Activated CD4-positive, CD25-positive, alpha-beta regulatory T cell treated with anti-CD3 and anti-CD28 coated beads, Interleukin-2, amount 50 U/mL, for 72 hours (primary cell): ENCODE results near the gene RGS19.
"Not testable (repeated sequence)": the region's sequence is repeated elsewhere in the genome, so short reads cannot be mapped to it uniquely, and the experiment has no call there.

Experiments
- DNase-seq: peaks from one replicate; pipeline ENCODE4 v3.0.0; 2021

The RGS19 gene

DNA sequence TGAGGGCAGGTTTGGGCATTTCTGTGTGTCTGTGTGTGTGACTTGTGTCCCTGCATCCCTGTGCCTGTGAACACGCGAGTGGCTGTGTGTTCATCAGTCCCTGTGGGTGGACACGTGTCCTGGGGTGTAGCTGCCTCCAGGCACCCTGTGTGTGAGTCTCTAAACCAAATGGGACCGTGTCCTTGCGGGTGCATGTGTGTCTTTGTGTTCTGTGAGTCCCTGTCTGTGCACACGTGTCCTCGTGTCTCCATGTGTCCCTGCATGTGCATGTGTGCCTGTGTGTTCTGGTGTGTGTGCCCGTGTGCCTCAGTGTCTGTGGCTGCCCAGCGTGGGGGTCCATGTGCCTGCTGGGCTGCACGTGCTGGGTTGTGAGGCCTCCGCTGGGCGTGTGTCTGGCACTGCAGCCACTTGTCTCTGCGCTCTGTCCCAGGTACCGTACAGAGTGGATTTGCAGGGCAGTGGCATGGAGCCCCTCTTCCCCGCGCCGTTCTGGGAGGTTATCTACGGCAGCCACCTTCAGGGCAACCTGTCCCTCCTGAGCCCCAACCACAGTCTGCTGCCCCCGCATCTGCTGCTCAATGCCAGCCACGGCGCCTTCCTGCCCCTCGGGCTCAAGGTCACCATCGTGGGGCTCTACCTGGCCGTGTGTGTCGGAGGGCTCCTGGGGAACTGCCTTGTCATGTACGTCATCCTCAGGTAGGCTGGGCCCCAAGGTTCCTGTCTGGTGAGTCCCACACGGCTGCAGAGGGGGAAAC, 13.1 kb upstream of the RGS19 start:
- DNase-seq, result no peak

DNA sequence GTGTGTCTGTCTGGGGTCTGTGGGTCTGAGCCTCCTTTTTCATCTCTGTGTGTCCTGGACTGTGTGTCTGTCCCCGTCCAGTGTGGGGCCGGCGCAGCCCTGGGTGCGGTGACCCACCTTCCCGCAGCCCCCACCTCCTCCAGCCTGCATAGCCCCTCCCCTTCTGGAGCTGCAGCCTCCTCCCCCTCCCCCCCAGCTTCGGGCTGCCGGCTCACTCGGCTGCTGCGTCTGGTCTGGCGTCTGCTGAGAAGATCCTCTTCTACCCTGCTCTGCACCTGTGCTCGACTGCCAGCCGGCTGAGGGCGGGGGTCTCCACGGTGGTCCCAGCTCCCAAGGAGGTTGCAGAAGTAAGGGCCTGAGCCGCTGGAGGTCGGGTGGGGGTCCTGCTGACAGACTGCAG, 12.5 kb upstream of the RGS19 start:
- DNase-seq, result no peak

DNA sequence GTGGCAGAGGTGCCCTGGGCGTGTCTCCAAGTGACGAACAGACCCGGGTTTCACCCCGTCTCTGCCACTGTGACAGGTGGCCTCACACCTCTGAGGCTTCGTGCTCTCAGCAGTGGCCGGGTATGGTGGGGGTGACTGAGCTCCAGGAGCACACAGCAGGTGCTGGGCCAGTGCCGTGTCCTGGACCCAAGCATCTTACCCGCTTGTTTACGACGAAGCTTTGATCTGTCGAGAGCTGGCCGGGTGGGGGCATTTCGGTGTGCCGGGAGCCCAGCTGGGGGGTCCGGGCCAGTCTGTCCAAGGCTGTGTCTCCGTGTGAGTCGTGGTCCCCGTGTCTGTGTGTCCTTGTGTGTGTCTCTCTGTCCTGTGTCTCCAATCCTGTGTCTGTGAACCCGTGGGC, 12.0 kb upstream of the RGS19 start:
- DNase-seq, result no peak

DNA sequence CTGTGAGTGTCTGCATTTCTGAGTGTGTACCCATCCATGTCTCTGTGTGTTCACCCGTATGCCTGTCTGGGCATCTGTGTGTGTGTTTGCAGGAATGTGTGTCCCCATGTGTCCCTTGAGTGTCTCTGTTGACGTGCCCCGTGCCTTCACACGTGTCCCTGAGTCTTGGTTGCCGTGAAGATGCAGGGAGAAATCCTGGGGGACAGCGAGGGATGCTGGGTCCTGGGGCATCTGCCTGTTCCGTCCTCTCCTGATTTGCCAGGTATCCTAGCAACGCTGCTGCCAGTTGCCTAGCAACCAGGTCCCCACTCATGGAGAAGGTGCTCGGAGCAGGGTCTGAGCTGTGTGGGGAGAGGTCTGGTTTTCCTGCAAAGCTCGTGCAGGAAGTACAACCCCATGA, 10.8 kb upstream of the RGS19 start:
- no peak for DNase-seq

DNA sequence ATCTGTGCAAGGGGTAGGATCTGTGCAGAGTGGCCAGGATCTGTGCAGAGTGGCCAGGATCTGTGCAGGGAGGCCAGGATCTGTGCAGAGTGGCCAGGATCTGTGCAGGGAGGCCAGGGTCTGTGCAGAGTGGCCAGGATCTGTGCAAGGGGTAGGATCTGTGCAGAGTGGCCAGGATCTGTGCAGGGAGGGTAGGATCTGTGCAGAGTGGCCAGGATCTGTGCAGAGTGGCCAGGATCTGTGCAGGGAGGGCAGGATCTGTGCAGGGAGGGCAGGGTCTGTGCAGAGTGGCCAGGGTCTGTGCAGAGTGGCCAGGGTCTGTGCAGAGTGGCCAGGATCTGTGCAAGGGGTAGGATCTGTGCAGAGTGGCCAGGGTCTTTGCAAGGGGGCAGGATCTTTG, 9.3 kb upstream of the RGS19 start:
- not testable (repeated sequence) for DNase-seq

DNA sequence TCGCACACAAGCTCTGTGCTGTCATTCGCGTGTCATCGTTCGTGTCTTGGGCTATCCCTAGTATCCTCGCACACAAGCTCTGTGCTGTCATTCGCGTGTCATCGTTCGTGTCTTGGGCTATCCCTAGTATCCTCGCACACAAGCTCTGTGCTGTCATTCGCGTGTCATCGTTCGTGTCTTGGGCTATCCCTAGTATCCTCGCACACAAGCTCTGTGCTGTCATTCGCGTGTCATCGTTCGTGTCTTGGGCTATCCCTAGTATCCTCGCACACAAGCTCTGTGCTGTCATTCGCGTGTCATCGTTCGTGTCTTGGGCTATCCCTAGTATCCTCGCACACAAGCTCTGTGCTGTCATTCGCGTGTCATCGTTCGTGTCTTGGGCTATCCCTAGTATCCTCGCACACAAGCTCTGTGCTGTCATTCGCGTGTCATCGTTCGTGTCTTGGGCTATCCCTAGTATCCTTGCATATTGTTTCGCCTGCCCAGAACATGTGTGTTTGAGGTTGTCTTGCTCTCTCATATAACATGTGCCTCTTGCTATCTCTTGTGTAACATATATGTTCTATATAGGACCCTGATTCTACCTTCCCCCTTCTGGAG, 8.0 kb upstream of the RGS19 start:
- not testable (repeated sequence) for DNase-seq

DNA sequence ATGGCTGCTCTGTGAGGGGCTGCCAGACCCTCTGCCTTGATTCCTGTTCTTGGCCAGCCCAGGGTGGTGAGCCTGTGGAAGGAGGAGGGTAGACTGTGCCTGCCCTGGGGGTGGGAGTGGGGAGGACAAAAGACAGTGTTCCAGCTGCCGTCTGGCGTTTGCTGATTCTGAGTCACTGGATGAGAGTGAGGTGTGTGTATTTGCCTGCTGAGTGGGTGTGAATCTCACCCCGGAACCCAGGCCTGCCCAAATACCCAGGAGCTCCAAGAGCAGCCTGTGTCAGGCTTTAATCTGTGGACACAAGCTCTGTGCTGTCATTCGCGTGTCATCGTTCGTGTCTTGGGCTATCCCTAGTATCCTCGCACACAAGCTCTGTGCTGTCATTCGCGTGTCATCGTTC, 7.5 kb upstream of the RGS19 start:
- no peak for DNase-seq

DNA sequence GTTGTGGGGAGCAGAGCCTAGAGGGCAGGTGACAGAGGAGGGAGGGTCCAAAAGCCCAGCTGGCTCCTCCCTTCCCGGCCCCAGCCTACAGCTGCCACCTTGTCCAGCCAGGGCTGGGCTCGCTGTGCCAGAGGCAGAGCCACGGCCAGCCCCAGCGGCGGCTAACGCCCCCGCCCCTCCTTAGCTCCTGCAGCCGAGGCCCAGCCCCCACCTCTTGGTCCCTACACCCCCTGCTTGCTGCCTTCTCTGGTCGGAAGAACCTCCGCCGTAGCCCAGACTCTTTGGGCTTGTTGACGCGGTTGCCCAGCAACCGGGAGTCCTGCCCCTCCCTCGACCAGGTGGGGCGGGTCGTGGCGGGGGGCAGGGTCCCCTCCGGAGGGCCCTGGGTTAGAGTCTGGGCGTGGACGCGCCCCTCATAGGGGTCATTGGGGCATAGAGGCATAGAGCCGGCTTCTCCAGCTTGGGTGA, 5.4 kb upstream of the RGS19 start:
- no peak for DNase-seq

DNA sequence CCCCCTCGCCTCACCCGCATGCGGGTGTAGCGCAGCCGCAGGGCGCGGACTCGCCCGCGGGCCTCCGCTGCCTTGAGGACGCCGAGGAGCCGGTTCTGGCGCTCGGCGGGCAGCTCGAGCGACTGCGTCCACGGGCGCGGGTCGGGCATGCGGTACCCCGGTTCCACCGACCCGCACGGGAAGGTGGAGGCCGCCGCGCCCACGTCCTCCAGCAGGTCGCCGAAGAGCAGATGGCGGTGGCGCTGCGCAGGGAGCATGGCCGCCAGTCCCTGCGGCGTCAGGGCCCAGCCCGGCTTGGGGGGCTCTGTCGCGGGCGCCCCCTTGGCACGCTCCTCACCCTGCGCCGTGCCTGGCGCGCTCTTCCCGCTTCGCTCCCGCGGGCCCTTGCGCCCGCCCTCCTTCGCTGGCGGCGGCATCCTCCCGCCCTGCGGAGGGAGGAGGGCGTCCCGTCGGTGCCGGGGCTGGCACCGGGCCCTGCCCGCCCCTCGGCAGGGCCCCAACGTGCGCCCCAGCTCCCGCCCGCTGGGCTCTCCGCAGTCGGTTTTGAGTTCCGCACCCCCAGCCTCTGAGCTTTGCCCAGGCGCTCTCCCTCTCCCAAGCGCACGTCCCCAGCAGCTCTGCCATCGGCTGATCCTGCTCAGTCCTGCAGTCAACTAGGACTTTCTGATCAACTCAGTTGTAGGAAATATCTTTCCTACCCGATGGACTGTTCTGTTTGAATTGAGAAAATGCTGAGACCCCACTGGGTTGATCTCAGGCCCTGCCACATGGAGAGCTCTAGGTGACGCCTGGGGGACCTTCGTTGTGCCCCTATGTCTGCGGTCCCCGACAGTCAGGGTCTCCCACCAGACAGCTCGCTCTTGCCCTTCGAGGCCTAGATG, 4.7 kb upstream of the RGS19 start, which contains the start of gene LKAAEAR1:
TSS of gene LKAAEAR1 (minus strand) at position 595 of the 881 bp plus-strand sequence. CDS start at position 416, 179 bp downstream.
- no peak for DNase-seq

DNA sequence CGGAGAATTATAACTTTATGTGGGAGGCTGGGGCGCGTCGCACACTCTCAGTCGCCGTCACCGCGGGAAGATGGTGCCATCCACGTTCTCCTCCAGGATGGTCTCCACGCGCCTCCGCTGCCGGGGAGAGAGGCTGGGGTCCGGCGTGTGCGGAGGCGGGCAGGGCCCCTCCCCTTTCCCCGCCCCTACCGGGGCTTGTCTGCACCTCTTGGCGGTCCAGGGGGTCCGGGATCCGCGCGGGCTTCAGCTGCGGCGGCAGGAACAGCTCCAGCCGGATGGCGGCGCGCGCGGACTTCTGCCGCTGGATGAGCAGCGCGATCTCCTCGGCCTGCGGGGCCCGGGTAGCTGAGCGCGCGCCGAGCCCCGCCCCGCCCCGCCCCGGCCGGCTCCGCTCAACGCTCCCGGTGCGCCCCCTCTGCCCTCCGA, 4.1 kb upstream of the RGS19 start:
- DNase-seq, result peak; percentile 70

DNA sequence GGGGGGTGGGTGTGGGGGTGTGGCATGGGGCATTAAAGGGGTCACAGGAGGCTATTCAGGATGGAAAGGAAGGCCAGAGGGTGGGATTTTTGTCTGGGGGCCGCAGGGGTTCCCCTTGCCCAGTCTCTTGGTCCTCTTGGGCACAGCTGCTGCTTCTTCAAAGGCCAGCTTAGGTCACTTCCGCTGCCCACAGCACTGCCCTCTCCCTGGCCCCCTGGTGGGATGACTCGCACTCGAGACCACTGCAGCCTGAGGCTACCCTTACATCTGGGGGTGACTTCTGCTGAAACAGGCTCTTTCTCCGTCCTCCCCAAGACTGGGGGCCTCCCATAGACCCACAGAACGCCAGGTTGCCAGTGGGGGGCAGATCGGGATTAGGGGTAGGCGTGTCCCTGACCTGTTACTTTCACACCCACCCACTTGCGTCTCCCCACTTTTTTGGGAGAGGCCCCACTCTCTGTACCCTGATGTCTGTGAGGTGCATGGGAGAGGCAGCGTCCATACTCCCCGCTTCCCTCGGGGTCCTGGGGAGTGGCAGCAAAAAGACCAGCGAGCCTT, 3.6 kb upstream of the RGS19 start:
- DNase-seq, result no peak

DNA sequence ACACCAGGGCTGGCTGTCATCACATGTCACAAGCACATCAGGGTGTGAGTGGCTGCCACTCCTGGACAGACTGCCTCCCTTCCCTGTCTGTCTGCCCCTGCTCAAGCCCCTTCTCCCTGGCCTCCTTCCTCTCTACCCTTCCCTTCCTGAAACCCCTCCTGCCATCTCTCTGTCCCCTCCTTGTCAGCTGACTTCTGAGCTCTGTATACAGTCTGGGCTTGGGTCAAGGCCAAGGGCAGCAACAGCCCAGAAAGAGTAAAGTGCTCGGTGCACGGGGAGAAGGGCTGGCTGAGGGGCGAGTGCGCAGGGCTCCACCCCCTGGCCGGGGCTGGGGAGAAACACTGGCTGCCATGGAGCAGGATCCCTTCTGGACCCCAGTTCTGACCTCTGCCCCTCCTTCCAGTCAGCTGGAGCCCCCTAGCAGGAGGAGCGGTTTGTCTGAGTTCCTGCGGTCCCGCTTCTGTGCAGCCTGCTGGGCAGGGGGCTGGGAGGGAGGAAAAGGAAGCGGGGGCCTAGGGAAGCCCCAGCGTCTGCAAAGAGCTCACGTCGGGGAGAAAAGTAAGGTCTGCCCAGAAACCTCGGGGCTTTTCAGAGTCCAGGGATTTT, 2.9 kb upstream of the RGS19 start:
- DNase-seq, result no peak

DNA sequence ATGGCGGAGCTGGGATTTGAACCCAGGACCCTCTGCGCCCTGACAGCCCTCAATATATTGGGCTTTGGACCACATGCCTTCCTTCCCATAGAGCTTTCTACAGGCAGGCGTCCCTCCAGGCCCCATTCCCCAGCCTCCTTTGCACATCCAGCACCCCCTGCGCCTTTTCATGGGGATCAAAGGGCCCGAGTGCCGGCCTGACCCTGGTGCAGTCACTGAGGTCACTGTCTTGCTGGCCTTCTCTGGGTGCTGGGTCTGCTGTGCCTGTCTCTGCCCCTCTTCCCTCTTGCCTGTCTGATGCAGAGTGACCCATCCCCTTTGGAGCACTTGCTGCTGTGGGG, 2.3 kb upstream of the RGS19 start:
- DNase-seq, result no peak

DNA sequence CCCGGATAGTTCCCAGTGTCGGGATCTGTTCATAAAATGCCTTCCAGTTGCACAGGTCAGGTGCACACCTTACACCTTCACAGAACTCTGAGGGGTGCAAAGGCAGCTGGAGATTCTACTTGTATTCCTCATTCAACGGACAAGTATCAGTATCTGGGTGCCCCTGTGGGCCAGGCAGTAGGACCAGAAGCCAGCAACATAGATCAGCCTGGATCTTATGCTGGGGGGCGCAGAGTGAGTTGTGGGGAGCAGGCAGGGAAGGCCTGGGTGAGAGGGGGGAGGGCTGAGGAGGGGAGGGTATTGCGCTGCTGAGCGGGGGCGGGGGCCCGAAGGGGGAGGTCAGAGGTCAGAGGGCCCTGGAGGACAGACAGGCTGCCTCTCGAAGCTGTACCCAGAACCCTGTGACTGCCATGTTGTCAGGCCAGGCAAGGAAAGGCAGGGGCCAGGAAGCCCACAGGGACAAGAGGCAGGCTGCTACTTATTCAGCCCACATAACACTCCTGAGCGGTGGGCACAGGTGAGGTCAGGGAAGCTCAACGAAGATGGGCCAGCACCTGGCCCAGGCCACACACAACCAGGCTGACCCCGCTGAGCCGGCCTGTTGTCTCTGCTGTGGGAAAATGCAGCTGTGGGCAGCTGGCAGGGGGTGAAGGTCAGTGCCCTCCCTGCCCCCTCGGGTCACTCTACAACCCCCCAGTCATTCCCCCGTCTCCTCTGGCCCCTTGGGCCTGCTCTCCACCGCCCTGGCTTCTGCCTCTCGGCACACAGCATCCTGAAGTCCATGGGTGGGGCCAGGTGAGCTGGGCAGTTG, 1.7 kb upstream of the RGS19 start:
- DNase-seq, result no peak

DNA sequence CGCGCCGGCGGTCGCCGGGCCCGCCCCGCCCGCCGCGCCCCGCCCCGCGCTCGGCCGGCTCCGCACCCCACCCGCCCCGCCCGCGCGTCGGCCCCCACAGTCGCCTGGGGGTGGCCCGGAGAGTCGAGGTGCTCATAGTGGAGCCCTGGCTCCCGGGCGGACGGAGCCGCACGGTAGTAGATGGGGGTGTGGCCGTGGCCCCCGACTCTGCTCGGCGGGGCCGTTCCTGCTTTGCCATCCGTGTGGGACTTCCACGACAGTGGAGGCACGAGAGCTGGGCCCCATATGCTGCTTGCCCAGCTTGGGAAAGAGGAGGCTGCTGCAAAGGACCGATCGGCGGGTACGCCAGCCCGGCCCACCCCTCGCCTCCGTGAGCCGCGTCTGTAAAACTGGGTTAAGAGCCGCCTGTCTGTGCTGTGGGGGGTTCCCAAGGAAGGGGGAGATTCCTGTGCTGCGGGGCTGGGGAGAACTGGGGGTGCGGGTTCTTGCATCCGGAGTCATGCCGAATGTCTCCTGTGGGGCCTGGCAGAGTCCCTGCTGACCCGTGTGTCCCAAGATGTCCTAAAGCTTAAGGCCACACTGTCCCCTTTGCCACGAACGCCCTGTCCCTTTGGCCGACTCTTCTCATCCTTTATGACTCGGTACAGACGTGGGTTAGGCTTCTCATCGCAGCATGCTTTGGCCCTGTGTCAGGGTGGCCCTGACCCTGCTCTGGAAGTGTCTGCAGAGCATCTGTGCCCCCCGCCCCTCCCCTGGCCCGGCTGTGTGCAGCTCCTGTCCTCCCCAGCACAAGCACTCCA, 895 bp upstream of the RGS19 start, which contains the start of gene OPRL1:
TSS of gene OPRL1 (plus strand) at position 70 of the 800 bp plus-strand sequence. CDS start 12,639 bp downstream, outside the sequence.
- no peak for DNase-seq

DNA sequence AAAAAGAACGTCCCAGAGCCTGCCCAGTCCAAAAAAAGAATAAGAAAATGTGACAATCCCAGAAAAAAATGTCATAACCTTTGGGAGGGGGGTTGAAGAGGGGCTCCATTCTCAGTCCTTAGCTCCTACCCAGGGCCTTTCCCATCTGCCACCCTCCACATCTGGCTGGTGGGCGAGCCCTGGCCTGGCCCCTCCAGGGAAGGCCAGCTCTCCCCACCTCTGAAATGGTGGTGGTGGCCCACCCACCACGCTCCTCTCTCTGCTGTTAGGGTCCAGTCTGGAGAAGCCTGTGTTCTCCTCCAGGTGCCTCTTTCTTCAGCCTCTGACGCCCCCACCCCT, 415 bp downstream of the RGS19 start:
- DNase-seq, result no peak

DNA sequence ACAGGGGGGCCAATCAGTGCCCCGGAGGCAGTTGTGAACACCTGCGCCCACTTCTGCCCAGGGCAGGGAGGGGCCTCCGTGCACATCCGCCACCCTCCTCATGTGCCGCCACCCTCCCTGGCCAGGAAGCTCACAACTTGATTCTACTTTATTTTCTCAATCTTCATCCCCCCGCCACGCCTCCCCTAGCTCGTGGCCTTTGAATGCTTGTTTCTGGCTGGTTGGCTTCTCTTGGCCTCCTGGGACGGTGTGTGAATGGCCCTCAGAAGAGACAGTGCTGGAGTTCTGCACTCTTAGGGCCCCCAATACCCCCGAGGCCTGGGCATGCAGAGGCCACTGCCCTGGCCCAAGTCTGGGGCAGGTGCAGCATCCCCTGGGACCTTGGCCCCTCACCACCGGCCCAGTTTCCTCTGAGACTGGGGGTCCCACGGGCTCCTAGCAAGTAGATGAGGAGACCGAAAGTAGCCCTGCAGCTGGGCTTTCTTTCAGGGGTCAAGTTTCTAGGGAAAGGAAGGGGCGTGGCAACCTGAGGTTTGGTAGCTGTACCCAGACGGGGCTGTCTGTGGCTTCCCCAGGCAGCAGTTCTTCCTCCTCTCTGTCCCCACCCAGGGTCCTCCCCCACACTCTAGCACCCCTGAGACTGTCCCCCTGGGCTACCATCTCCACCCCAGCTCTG, 1.3 kb downstream of the RGS19 start:
- no peak for DNase-seq

DNA sequence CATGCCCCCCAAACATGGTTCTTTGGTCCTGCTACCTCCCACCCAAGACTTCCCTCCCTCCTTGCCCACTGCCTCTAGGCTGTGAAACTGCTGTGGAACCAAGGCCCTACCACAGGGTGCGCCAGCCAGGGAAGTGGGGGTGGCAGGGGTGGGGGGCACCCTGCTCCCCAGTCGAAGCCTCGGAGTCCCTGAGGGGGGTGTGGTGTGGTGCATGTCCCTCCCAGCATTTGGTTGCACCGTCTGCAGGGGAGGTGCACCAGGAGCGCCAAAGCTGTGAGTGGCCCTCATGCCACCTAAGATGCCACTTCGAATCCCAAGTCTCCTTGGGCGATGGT, 1.8 kb downstream of the RGS19 start:
- no peak for DNase-seq

DNA sequence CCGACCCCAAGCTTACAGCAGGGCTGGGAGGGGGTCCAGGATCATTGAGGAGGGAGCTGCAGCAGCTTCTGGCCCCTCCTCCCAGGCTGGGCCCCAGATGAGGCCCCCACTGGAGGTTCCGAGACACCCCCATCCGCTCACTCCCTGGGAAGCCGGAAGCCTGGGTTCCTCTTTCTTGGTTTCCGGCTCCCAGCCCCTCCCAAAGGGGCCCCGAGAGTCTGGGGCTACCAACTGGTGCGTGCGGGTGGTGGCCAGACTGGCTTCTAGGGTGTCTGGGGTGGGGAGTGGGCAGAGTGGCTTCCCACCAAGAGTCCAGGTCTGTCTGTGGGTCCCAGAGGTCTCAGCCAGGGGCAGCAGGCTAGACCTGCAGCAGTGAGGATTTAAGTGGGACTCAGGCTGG, 2.2 kb downstream of the RGS19 start:
- no peak for DNase-seq
